GM18951 (cell line): Measurements from ENCODE around the gene TRIM44.

Source experiments
- POLR2A ChIP-seq: IDR thresholded peaks from 4 replicates; pipeline ENCODE4 v1.6.1; 2011; ENCODE audit warnings: mild to moderate bottlenecking; ENCODE audit not compliant: insufficient read length, insufficient read depth; ENCODE audit errors: extremely low read depth
- in situ Hi-C: fragments of 300-500 bp; cut with MboI; formaldehyde crosslinking; loops from one replicate; pipeline ENCODE4 v1.12.0; 2022; ENCODE audit warnings: low sequenced_read_pairs, mixed read lengths, inconsistent platforms; ENCODE audit not compliant: unreplicated experiment

Gene TRIM44

GRCh38 chr11:35779409-35779808 lies 116.8 kb downstream of the TRIM44 start:
- TF ChIP-seq POLR2A, result no peak
- in situ Hi-C loops, result no loop called here

DNA sequence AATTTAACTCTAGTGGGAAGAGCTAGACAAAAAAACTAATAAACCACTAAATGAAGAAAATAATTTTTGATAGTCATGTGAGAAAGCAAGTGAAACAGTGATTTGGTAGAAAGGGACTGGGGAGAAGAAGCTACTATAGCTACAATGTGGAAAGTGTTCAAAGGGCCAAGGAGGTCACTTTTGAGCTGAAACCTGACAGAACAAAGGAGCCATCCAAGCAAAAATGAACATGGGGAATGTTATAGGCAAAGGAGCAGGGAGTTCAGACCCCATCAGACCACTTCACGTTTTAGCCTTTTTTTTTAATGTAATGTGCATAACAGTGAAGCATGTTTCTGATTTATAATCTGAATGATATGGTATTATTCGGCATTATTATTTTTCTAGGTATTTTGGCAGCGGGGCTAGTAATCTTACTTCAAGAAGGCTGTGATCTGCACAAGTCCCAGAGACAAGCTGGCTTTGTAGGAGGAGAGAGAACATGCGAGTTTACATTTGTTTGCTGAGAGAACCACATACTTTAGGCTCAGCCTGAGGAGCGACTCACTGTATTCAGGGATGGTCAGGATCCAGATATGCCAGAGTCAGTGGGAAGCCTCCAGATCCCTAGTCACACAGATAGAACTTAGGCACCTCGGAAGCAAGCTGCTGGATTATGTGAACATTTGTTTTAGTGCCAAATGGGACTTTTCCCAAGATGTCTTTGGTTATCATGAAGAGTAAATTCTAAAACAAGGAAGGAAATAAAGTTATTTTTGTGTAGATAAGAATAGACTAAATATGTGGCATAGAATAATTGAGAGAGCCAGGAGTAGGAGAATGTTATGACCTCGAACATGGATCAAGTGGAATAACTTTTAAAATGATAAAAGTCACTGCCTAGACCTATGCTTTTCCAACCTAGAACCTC lies 118.6 kb downstream of the TRIM44 start:
- in situ Hi-C loops, result no loop called here
- no peak for TF ChIP-seq POLR2A

- in situ Hi-C loops, result no loop called here
- no peak for TF ChIP-seq POLR2A
Measured at GRCh38 chr11:35781861-35782470, 119.4 kb downstream of the TRIM44 start.

- in situ Hi-C loops, result no loop called here
- TF ChIP-seq POLR2A, result no peak
Measured at GRCh38 chr11:35783809-35784208, 121.2 kb downstream of the TRIM44 start.

GRCh38 chr11:35784699-35785098 lies 122.1 kb downstream of the TRIM44 start:
- in situ Hi-C loops, result no loop called here
- no peak for TF ChIP-seq POLR2A

DNA sequence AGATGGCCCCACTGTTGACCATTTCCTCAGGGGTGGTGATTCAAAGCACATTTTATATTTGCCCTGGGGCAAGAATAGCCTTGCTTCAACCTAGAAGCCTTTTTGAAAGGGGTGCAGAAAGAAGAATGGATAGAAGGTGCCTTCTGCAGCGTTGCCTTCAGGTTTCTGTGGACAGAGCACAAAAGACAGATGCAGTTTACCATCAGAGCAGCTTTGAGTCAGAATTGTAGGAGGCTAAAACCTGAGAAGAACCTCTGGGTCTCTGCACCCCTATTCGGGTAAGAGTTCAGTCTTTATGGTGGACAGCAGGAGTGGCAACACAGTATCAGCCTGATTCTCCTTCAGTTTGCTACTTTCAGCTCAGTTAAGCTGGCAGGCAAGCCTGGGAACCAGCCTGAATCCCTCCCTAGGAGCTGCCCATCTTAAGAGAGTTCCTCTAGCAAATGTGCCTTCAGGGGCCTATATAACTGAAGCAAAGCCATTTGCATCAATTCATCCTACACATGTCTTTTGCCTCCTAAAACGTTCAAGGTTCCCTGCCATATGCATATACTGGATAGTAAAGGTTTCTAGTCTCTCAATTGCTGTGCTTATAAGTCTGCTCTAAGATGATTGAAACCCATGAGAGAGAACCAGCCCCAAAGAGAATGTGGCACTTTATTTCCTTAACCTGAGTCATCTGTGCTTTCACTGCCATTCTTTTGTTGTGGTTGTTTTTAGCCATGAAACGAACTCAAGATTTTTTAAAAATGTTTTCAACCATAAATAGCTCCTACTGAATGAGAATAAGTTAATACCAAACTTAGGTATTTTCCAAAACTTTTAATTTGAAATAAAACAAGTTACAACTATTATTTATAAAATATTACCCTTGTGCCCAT lies 123.0 kb downstream of the TRIM44 start:
- TF ChIP-seq POLR2A, result no peak
- in situ Hi-C loops, result no loop called here

GRCh38 chr11:35786188-35786587 lies 123.6 kb downstream of the TRIM44 start:
- in situ Hi-C loops, result no loop called here
- no peak for TF ChIP-seq POLR2A

- in situ Hi-C loops, result no loop called here
Measured at GRCh38 chr11:35787013-35787504, 124.5 kb downstream of the TRIM44 start.

GRCh38 chr11:35787626-35788025 lies 125.1 kb downstream of the TRIM44 start:
- in situ Hi-C loops, result no loop called here

More at GRCh38 chr11:35787013-35787504, 124.5 kb downstream of the TRIM44 start:
- TF ChIP-seq POLR2A, result no peak

DNA sequence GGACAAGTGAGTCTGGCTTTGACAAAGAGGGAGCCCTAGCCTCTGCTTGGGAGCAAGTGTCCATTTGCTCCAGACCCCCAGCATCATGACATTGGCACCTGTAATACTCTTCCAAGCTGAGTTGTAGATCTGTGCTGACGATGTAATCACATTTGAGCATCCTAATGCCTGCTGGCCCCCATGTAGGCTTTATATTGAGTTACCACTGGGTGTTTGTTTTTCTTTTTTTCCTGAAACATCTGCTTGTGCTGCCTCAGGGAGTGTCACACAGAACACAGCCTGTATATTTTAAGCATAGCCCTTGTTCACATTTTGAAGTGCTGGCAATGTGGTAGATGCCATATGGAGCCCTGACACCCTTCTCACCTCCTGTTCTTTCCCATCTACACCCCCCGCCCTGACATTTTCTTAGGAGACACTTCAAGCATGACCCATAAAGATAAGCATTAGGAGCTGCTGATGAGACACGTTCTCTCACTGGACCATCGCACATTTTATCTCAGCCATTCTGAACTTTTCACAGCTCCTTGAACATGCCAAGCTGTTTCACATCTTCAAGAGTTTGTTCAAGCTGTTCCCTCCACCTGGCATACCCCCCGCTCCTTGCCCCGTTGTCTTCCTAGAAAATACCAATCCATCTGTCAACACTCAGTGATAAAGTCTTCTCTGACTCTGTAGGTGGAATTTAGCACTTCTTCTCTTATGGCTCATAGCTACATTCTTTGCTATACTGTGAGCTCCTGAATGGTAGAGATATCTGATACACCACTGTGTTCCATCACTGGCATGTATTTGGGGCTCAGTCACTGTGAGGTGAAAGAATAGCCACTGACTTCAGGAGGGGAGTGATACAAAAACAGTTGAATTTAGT lies 128.7 kb downstream of the TRIM44 start:
- TF ChIP-seq POLR2A, result no peak
- in situ Hi-C loops, result no loop called here

More at GRCh38 chr11:35787626-35788025, 125.1 kb downstream of the TRIM44 start:
- no peak for TF ChIP-seq POLR2A

GRCh38 chr11:35792148-35792845 lies 129.7 kb downstream of the TRIM44 start:
- TF ChIP-seq POLR2A, result no peak
- in situ Hi-C loops, result no loop called here

DNA sequence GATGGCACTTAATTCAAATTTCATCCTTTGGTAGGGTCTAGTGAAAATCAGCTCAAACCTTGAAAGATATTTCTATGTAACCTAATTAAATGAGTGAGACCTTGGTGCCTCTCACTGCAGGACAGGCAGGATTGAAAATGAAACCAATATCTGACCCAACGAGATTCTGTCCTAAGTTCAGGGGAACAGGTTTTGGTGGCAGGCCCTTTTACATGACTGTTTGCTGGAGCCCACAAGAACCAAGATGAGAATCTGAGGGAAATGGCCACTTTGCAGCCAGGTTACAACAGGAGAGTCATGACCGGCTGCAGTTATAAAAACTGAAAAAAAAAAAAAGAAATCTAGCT lies 130.2 kb downstream of the TRIM44 start:
- in situ Hi-C loops, result no loop called here

More for the DNA sequence above, 130.2 kb downstream of the TRIM44 start:
- TF ChIP-seq POLR2A, result no peak
